ENCODE measurements around the gene JMY.
"Not testable (repeated sequence)": the region's sequence is repeated elsewhere in the genome, so short reads cannot be mapped to it uniquely, and the experiment has no call there.

Gene JMY

GRCh38 chr5:79236970-79237739, 1.2 kb downstream of the JMY start:
- peak; percentile 57 for DNase-seq (ENCODE audit: low spot score)

- no peak for DNase-seq (ENCODE audit: low spot score)
These were observed 2.0 kb downstream of the JMY start for GRCh38 chr5:79237740-79238560.

- no peak for DNase-seq (ENCODE audit: low spot score)
These were observed 4.6 kb downstream of the JMY start for GRCh38 chr5:79240561-79240960.

GRCh38 chr5:79241535-79241979, 5.6 kb downstream of the JMY start:
- DNase-seq (ENCODE audit: low spot score) = no peak

- DNase-seq (ENCODE audit: low spot score) = no peak
These were observed 6.5 kb downstream of the JMY start for GRCh38 chr5:79242242-79243039.

- no peak for DNase-seq (ENCODE audit: low spot score)
These were observed 7.3 kb downstream of the JMY start for GRCh38 chr5:79243224-79243623.

GRCh38 chr5:79254067-79254466, 18.1 kb downstream of the JMY start:
- DNase-seq (ENCODE audit: low spot score) = not testable (repeated sequence)

GRCh38 chr5:79255786-79256557, 20.0 kb downstream of the JMY start:
- DNase-seq (ENCODE audit: low spot score) = peak; percentile 31

GRCh38 chr5:79256563-79256962, 20.6 kb downstream of the JMY start:
- DNase-seq (ENCODE audit: low spot score) = no peak

GRCh38 chr5:79257314-79257713, 21.4 kb downstream of the JMY start:
- no peak for DNase-seq (ENCODE audit: low spot score)

- no peak for DNase-seq (ENCODE audit: low spot score)
These were observed 22.9 kb downstream of the JMY start for GRCh38 chr5:79258801-79259200.

GRCh38 chr5:79259383-79259782, 23.5 kb downstream of the JMY start:
- no peak for DNase-seq (ENCODE audit: low spot score)

GRCh38 chr5:79259810-79260209, 23.9 kb downstream of the JMY start:
- no peak for DNase-seq (ENCODE audit: low spot score)

GRCh38 chr5:79261897-79262296, 26.0 kb downstream of the JMY start:
- no peak for DNase-seq (ENCODE audit: low spot score)

GRCh38 chr5:79263290-79263689, 27.4 kb downstream of the JMY start:
- no peak for DNase-seq (ENCODE audit: low spot score)

- no peak for DNase-seq (ENCODE audit: low spot score)
These were observed 31.2 kb downstream of the JMY start for GRCh38 chr5:79267180-79267579.

GRCh38 chr5:79269733-79270166, 33.8 kb downstream of the JMY start:
- DNase-seq (ENCODE audit: low spot score) = no peak

- no peak for DNase-seq (ENCODE audit: low spot score)
These were observed 37.4 kb downstream of the JMY start for GRCh38 chr5:79273341-79273740.

- DNase-seq (ENCODE audit: low spot score) = no peak
These were observed 48.9 kb downstream of the JMY start for GRCh38 chr5:79284846-79285245.

GRCh38 chr5:79285285-79285684, 49.4 kb downstream of the JMY start:
- no peak for DNase-seq (ENCODE audit: low spot score)

GRCh38 chr5:79285833-79286232, 49.9 kb downstream of the JMY start:
- DNase-seq (ENCODE audit: low spot score) = no peak

- DNase-seq (ENCODE audit: low spot score) = no peak
These were observed 51.4 kb downstream of the JMY start for GRCh38 chr5:79287380-79287779.
